ENCODE data around the gene AP1G2.

DNA sequence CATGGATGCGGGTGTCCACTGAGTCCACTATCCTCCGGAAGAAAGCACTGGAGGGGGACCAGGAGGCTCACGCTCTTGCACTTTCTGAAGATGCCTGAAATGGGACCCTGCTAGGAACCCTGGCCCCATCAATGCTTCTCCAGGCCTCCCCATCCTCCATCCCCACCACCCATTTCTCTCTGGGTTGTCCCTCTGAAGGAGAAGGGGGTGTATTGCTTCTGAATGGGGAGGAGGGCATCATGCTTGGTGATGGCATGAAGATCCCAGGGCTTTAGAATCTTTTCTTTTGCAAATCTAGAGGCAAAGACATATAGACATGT is 11.7 kb upstream of the AP1G2 start:
- no peak for TF ChIP-seq EZH2 (IDR thresholded peaks at IDR 0.05; ENCODE audit: low read length, unreplicated experiment)
- TF ChIP-seq, protein P1, sequence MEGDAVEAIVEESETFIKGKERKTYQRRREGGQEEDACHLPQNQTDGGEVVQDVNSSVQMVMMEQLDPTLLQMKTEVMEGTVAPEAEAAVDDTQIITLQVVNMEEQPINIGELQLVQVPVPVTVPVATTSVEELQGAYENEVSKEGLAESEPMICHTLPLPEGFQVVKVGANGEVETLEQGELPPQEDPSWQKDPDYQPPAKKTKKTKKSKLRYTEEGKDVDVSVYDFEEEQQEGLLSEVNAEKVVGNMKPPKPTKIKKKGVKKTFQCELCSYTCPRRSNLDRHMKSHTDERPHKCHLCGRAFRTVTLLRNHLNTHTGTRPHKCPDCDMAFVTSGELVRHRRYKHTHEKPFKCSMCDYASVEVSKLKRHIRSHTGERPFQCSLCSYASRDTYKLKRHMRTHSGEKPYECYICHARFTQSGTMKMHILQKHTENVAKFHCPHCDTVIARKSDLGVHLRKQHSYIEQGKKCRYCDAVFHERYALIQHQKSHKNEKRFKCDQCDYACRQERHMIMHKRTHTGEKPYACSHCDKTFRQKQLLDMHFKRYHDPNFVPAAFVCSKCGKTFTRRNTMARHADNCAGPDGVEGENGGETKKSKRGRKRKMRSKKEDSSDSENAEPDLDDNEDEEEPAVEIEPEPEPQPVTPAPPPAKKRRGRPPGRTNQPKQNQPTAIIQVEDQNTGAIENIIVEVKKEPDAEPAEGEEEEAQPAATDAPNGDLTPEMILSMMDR (conservative IDR thresholded peaks at IDR 0.05; ENCODE audit: low read depth, low read length) = no peak
- no peak for TF ChIP-seq EZH2phosphoT487 (IDR thresholded peaks at IDR 0.05; ENCODE audit: borderline replicate concordance, low read length)

Measured in PC-3 (cell line).